DOHH2 (cell line): ENCODE data around the gene LAMA3.

Experiments used
- H3F3A ChIP-seq: fragments of 200-600 bp; sonication (generic), shearing (Covaris generic); 2 replicates; pipeline ENCODE4 v1.6.0; 2016; ENCODE audit warnings: antibody characterized with exemption, mild to moderate bottlenecking; ENCODE audit not compliant: control insufficient read depth, insufficient read depth
- H3K27ac ChIP-seq: fragments of 200-600 bp; sonication (generic); 2 replicates; pipeline ENCODE4 v1.5.1; 2014; ENCODE audit warnings: low read depth, mild to moderate bottlenecking, low read length, moderate library complexity
- H3K27me3 ChIP-seq: fragments of 200-600 bp; sonication (generic); 2 replicates; pipeline ENCODE4 v1.6.1; 2014; ENCODE audit warnings: mild to moderate bottlenecking, low read length, mixed read lengths; ENCODE audit not compliant: control insufficient read depth
- H3K36me3 ChIP-seq: fragments of 200-600 bp; sonication (generic); 2 replicates; pipeline ENCODE4 v1.6.1; 2014; ENCODE audit warnings: mild to moderate bottlenecking, low read length, moderate library complexity, mixed read lengths; ENCODE audit not compliant: control insufficient read depth
- H3K4me1 ChIP-seq: fragments of 200-600 bp; sonication (generic); 2 replicates; pipeline ENCODE4 v1.6.1; 2014; ENCODE audit warnings: mild to moderate bottlenecking, low read length, mixed read lengths; ENCODE audit not compliant: control insufficient read depth
- H3K4me2 ChIP-seq: fragments of 200-600 bp; sonication (generic); 2 replicates; pipeline ENCODE4 v1.6.0; 2014; ENCODE audit warnings: mild to moderate bottlenecking, low read length, moderate library complexity
- H3K4me3 ChIP-seq: fragments of 200-600 bp; sonication (generic); 2 replicates; pipeline ENCODE4 v1.5.1; 2014; ENCODE audit warnings: mild to moderate bottlenecking, low read length, mixed read lengths
- H3K79me2 ChIP-seq: fragments of 200-600 bp; sonication (generic); 2 replicates; pipeline ENCODE4 v1.6.1; 2014; ENCODE audit warnings: mild to moderate bottlenecking, low read length, mixed read lengths; ENCODE audit not compliant: control insufficient read depth
- H3K9me2 ChIP-seq: fragments of 200-600 bp; sonication (generic); replicated peaks from 2 replicates; pipeline ENCODE4 v1.6.1; 2014; ENCODE audit warnings: mild to moderate bottlenecking, low read length, mixed read lengths; ENCODE audit not compliant: control insufficient read depth
- H3K9me3 ChIP-seq: fragments of 200-600 bp; sonication (generic); 2 replicates; pipeline ENCODE4 v1.6.1; 2014; ENCODE audit warnings: antibody characterized with exemption, low read length, mixed read lengths; ENCODE audit not compliant: control insufficient read depth, insufficient read depth
- H4K20me1 ChIP-seq: fragments of 200-600 bp; sonication (generic); 2 replicates; pipeline ENCODE4 v1.6.0; 2014; ENCODE audit warnings: low read depth, mild to moderate bottlenecking, antibody characterized with exemption, low read length, moderate library complexity; ENCODE audit not compliant: control insufficient read depth, insufficient read depth
- EZH2phosphoT487 ChIP-seq: fragments of 200-600 bp; sonication (generic); IDR thresholded peaks from 2 replicates; pipeline ENCODE4 v1.6.1; 2017; ENCODE audit warnings: borderline replicate concordance, mild to moderate bottlenecking, antibody characterized with exemption, low read length, moderate library complexity, mixed read lengths
- TF ChIP-seq, protein P1 (sequence below): fragments of 200-600 bp; sonication (generic); IDR thresholded peaks from one replicate; pipeline ENCODE4 v1.5.1; 2014; ENCODE audit warnings: antibody characterized with exemption, mild to moderate bottlenecking, low read depth, low read length; ENCODE audit not compliant: poor library complexity, severe bottlenecking

The LAMA3 gene

DNA sequence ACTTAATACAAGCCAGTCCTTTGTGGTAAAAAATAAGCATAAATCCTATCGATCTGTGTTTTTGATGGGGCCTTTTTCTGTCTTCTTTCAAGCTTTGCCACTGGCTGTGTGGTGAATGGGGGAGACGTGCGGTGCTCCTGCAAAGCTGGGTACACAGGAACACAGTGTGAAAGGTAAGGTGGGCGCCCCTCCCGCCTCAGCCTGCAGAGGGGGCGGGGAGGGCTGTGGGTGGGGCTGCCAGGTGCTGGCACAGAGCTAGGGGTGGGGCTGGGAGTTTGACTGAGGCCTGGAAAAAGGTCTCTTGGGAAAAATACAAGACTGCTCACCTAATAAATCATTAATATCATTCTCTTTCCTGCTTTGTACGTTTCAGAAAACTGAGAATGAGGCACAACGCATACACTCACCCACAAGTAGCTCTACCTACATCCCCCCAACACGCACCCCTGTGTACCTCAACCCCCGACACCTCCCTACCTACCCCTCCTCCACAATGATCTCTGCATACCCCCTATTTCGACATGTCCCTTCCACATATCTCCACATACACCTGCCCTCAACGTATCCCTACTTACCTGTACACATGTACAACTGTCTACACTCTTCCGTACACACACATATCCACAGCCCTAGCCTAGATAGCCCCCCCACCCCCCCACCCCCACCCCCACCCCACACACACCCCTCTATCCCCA is 195.6 kb downstream of the LAMA3 start:
- no peak overlapping the region for H3K4me2 ChIP-seq
- no peaks in the 10 kb centered on the region for H3K79me2 ChIP-seq
- no peaks in the 10 kb centered on the region for H3K9me2 ChIP-seq
- H3K4me3 ChIP-seq = no peak overlapping the region
- H3K27ac ChIP-seq = no peak overlapping the region
- H4K20me1 ChIP-seq = no peaks in the 10 kb centered on the region
- no peaks in the 10 kb centered on the region for H3K36me3 ChIP-seq
- H3F3A ChIP-seq = no peaks in the 10 kb centered on the region
- no peaks in the 10 kb centered on the region for H3K9me3 ChIP-seq
- no peaks in the 10 kb centered on the region for H3K4me1 ChIP-seq
- TF ChIP-seq, protein P1, sequence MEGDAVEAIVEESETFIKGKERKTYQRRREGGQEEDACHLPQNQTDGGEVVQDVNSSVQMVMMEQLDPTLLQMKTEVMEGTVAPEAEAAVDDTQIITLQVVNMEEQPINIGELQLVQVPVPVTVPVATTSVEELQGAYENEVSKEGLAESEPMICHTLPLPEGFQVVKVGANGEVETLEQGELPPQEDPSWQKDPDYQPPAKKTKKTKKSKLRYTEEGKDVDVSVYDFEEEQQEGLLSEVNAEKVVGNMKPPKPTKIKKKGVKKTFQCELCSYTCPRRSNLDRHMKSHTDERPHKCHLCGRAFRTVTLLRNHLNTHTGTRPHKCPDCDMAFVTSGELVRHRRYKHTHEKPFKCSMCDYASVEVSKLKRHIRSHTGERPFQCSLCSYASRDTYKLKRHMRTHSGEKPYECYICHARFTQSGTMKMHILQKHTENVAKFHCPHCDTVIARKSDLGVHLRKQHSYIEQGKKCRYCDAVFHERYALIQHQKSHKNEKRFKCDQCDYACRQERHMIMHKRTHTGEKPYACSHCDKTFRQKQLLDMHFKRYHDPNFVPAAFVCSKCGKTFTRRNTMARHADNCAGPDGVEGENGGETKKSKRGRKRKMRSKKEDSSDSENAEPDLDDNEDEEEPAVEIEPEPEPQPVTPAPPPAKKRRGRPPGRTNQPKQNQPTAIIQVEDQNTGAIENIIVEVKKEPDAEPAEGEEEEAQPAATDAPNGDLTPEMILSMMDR = no peak
- TF ChIP-seq EZH2phosphoT487 = no peak
- 0 out of 2 replicates have a peak, but pooled peaks cover 3% of the 10 kb centered on the region for H3K27me3 ChIP-seq

DNA sequence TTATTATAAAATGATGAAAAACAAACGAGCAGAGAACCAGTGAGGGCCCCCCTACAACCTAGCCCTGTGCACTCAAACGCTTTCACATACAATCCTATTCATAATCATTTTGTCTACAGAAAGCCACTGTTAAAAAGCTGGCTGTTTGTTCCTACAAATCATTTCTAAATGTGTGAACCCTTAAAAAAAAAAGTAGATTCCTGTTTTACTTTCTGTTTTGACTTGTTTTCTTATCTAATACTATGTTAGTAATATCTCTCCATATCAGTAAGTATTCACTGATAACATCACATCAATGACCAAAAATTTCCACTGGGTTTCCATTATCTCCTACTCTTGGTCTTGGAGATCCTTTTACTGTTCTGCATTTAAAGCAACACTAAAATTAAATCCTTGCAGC is 196.5 kb downstream of the LAMA3 start:
- Histone ChIP-seq H3K36me3 (no peaks in the 10 kb centered on the region), H3K27me3 (0 out of 2 replicates have a peak, but pooled peaks cover 3% of the 10 kb centered on the region), H3K9me2 (no peaks in the 10 kb centered on the region), H3K27ac (no peak overlapping the region), H4K20me1 (no peaks in the 10 kb centered on the region), H3F3A (no peaks in the 10 kb centered on the region), H3K4me3 (no peak overlapping the region), H3K79me2 (no peaks in the 10 kb centered on the region), H3K9me3 (no peaks in the 10 kb centered on the region), H3K4me2 (no peak overlapping the region), H3K4me1 (no peaks in the 10 kb centered on the region)
- TF ChIP-seq, protein P1 = no peak
- TF ChIP-seq EZH2phosphoT487 = no peak

DNA sequence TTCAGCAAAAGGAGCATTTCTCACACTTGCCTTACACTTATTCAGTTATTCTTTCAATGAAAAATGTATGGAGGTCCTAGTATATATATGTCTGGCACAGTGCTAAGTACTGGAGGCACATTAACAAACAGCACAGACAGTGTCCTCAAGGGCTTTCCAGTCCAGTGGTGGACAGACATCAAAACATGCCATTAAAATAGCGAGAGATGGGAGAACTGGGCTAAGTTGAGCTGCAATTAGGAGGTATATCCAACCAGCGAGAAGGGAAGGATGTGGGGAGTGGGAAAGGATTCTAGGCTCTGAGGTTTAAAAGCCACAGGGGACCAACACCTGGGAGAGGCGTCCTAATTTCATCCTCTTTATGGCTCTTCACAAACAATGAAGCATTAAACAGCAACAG is 197.8 kb downstream of the LAMA3 start:
- H3K27ac ChIP-seq = no peak overlapping the region
- H3K4me1 ChIP-seq = no peaks in the 10 kb centered on the region
- H3K4me2 ChIP-seq = no peak overlapping the region
- TF ChIP-seq EZH2phosphoT487 = no peak
- TF ChIP-seq, protein P1 = no peak
- 0 out of 2 replicates have a peak, but pooled peaks cover 8% of the 10 kb centered on the region for H3K27me3 ChIP-seq
- no peaks in the 10 kb centered on the region for H3K79me2 ChIP-seq
- H3K9me2 ChIP-seq = no peaks in the 10 kb centered on the region
- no peaks in the 10 kb centered on the region for H3F3A ChIP-seq
- no peak overlapping the region for H3K4me3 ChIP-seq
- no peaks in the 10 kb centered on the region for H3K36me3 ChIP-seq
- H4K20me1 ChIP-seq = no peaks in the 10 kb centered on the region
- H3K9me3 ChIP-seq = no peaks in the 10 kb centered on the region
